Stimulated activated naive CD8-positive, alpha-beta T cell treated with anti-CD3 and anti-CD28 coated beads, Interleukin-15, amount 100 ng/mL, for 72 hours (primary cell): ENCODE measurements around the gene FBXW8.

Source experiments
- ATAC-seq: fragments of 150-1000 bp; cut with Tn5 transposase; 2 replicates; pipeline ENCODE4 v1.10.0; 2021; ENCODE audit warnings: mild to moderate bottlenecking, moderate library complexity
- DNase-seq, 2 donors: peaks; one replicate each; pipeline ENCODE4 v3.0.0; 2021 to 2022
- H3K27ac Mint-ChIP-seq, 2 donors: one replicate each; pipeline ENCODE4 v1.8.0; 2022; ENCODE audit warnings: mild to moderate bottlenecking in 2 of 2, mixed read lengths in 2 of 2, moderate library complexity in 2 of 2
- H3K27me3 Mint-ChIP-seq: one replicate; pipeline ENCODE4 v1.8.0; 2022; ENCODE audit warnings: mixed read lengths
- H3K4me1 Mint-ChIP-seq: one replicate; pipeline ENCODE4 v1.8.0; 2022; ENCODE audit warnings: mild to moderate bottlenecking, mixed read lengths
- H3K4me3 Mint-ChIP-seq, 2 donors: one replicate each; pipeline ENCODE4 v1.8.0; 2022; ENCODE audit warnings: mild to moderate bottlenecking in 2 of 2, mixed read lengths in 2 of 2, moderate library complexity in 1 of 2
- H3K9me3 Mint-ChIP-seq, 2 donors: one replicate each; pipeline ENCODE4 v1.8.0; 2022; ENCODE audit warnings: mixed read lengths in 2 of 2

FBXW8 gene

GRCh38 chr12:117037289-117038022 lies 126.7 kb downstream of the FBXW8 start:
- Mint-ChIP-seq H3K9me3 (no peaks in the 10 kb centered on the region), H3K27ac (no peak overlapping the region), H3K4me1 (peaks cover 14% of the 10 kb centered on the region), H3K4me3 (no peak overlapping the region), H3K27me3 (peaks cover 14% of the 10 kb centered on the region)
- ATAC-seq = no peak
- DNase-seq = no peak

GRCh38 chr12:117038023-117038680 lies 127.4 kb downstream of the FBXW8 start:
- Mint-ChIP-seq H3K4me3 (no peak overlapping the region), H3K27ac (no peak overlapping the region), H3K9me3 (no peaks in the 10 kb centered on the region), H3K4me1 (peaks cover 10% of the 10 kb centered on the region), H3K27me3 (peaks cover 13% of the 10 kb centered on the region)
- ATAC-seq = no peak
- DNase-seq = no peak

GRCh38 chr12:117038919-117039318 lies 128.2 kb downstream of the FBXW8 start:
- ATAC-seq (no peak), DNase-seq (no peak)
- no peaks in the 10 kb centered on the region for H3K9me3 Mint-ChIP-seq
- peaks cover 2% of the 10 kb centered on the region for H3K4me1 Mint-ChIP-seq
- H3K27me3 Mint-ChIP-seq = peaks cover 5% of the 10 kb centered on the region
- no peak overlapping the region for H3K4me3 Mint-ChIP-seq
- no peak overlapping the region for H3K27ac Mint-ChIP-seq

- H3K4me3 Mint-ChIP-seq = no peak overlapping the region
- no peaks in the 10 kb centered on the region for H3K9me3 Mint-ChIP-seq
- H3K27ac Mint-ChIP-seq = no peak overlapping the region
- no peak for ATAC-seq
- H3K4me1 Mint-ChIP-seq = peaks cover 1% of the 10 kb centered on the region
- no peak for DNase-seq
- H3K27me3 Mint-ChIP-seq = no peaks in the 10 kb centered on the region
Observed at GRCh38 chr12:117039891-117040309, 129.2 kb downstream of the FBXW8 start.

GRCh38 chr12:117040496-117040895 lies 129.7 kb downstream of the FBXW8 start:
- H3K4me3 Mint-ChIP-seq = no peak overlapping the region
- ATAC-seq (peak; percentile 14), DNase-seq (no peak)
- H3K9me3 Mint-ChIP-seq = no peaks in the 10 kb centered on the region
- H3K27me3 Mint-ChIP-seq = no peaks in the 10 kb centered on the region
- peak overlapping the region in 1 of 2 donors; percentile 87 for H3K27ac Mint-ChIP-seq
- peaks cover 7% of the 10 kb centered on the region for H3K4me1 Mint-ChIP-seq

- Mint-ChIP-seq H3K27me3 (no peaks in the 10 kb centered on the region), H3K4me3 (no peak overlapping the region), H3K27ac (no peak overlapping the region), H3K4me1 (peaks cover 16% of the 10 kb centered on the region), H3K9me3 (no peaks in the 10 kb centered on the region)
- no peak for ATAC-seq
- DNase-seq = no peak
Observed at GRCh38 chr12:117041798-117042170, 131.0 kb downstream of the FBXW8 start.

- no peaks in the 10 kb centered on the region for H3K27me3 Mint-ChIP-seq
- no peak overlapping the region for H3K4me3 Mint-ChIP-seq
- no peak for ATAC-seq
- no peaks in the 10 kb centered on the region for H3K9me3 Mint-ChIP-seq
- peaks cover 16% of the 10 kb centered on the region for H3K4me1 Mint-ChIP-seq
- no peak for DNase-seq
- no peak overlapping the region for H3K27ac Mint-ChIP-seq
Observed at GRCh38 chr12:117042171-117042842, 131.6 kb downstream of the FBXW8 start.

GRCh38 chr12:117042862-117043261 lies 132.1 kb downstream of the FBXW8 start:
- Mint-ChIP-seq H3K4me1 (peaks cover 16% of the 10 kb centered on the region), H3K4me3 (no peak overlapping the region), H3K27me3 (no peaks in the 10 kb centered on the region), H3K27ac (no peak overlapping the region), H3K9me3 (no peaks in the 10 kb centered on the region)
- no peak for DNase-seq
- ATAC-seq = no peak

- DNase-seq (no peak), ATAC-seq (no peak)
- Mint-ChIP-seq H3K4me1 (peaks cover 16% of the 10 kb centered on the region), H3K27me3 (no peaks in the 10 kb centered on the region), H3K4me3 (no peak overlapping the region), H3K9me3 (no peaks in the 10 kb centered on the region), H3K27ac (peak overlapping the region in 1 of 2 donors; percentile 71)
Observed at GRCh38 chr12:117044311-117044710, 133.6 kb downstream of the FBXW8 start.

GRCh38 chr12:117044790-117045159 lies 134.0 kb downstream of the FBXW8 start:
- H3K27me3 Mint-ChIP-seq = no peaks in the 10 kb centered on the region
- H3K9me3 Mint-ChIP-seq = no peaks in the 10 kb centered on the region
- H3K27ac Mint-ChIP-seq = peak overlapping the region in 1 of 2 donors; percentile 71
- peaks cover 16% of the 10 kb centered on the region for H3K4me1 Mint-ChIP-seq
- no peak overlapping the region for H3K4me3 Mint-ChIP-seq
- DNase-seq (no peak), ATAC-seq (no peak)

GRCh38 chr12:117045160-117046010 lies 134.6 kb downstream of the FBXW8 start:
- Mint-ChIP-seq H3K27me3 (no peaks in the 10 kb centered on the region), H3K9me3 (no peaks in the 10 kb centered on the region), H3K4me3 (no peak overlapping the region), H3K27ac (peak overlapping the region in 1 of 2 donors; percentile 34), H3K4me1 (peaks cover 16% of the 10 kb centered on the region)
- DNase-seq (no peak), ATAC-seq (no peak)

GRCh38 chr12:117046011-117046369 lies 135.2 kb downstream of the FBXW8 start:
- Mint-ChIP-seq H3K27ac (no peak overlapping the region), H3K4me1 (peaks cover 16% of the 10 kb centered on the region), H3K27me3 (no peaks in the 10 kb centered on the region), H3K4me3 (no peak overlapping the region), H3K9me3 (no peaks in the 10 kb centered on the region)
- no peak for DNase-seq
- peak; percentile 11 for ATAC-seq

- H3K4me3 Mint-ChIP-seq = no peak overlapping the region
- H3K9me3 Mint-ChIP-seq = no peaks in the 10 kb centered on the region
- DNase-seq = no peak
- H3K27ac Mint-ChIP-seq = peak overlapping the region in 1 of 2 donors; percentile 60
- no peaks in the 10 kb centered on the region for H3K27me3 Mint-ChIP-seq
- peak; percentile 17 for ATAC-seq
- H3K4me1 Mint-ChIP-seq = peaks cover 16% of the 10 kb centered on the region
Observed at GRCh38 chr12:117046425-117046824, 135.7 kb downstream of the FBXW8 start.

- H3K4me3 Mint-ChIP-seq = no peak overlapping the region
Observed at GRCh38 chr12:117046861-117047530, 136.2 kb downstream of the FBXW8 start.

More at GRCh38 chr12:117046861-117047530, 136.2 kb downstream of the FBXW8 start:
- ATAC-seq (no peak), DNase-seq (no peak)
- H3K27me3 Mint-ChIP-seq = no peaks in the 10 kb centered on the region
- H3K4me1 Mint-ChIP-seq = peaks cover 16% of the 10 kb centered on the region
- H3K9me3 Mint-ChIP-seq = no peaks in the 10 kb centered on the region
- no peak overlapping the region for H3K27ac Mint-ChIP-seq
